Pons (tissue), 1 donor: Measurements from ENCODE around the gene MAP3K10.

Experiments
- DNase-seq: peaks from one replicate; pipeline ENCODE4 v3.0.0-alpha.2; 2016; ENCODE audit warnings: low spot score

Gene MAP3K10

GRCh38 chr19:40233811-40234389 is 42.7 kb downstream of the MAP3K10 start:
- DNase-seq = no peak

DNA sequence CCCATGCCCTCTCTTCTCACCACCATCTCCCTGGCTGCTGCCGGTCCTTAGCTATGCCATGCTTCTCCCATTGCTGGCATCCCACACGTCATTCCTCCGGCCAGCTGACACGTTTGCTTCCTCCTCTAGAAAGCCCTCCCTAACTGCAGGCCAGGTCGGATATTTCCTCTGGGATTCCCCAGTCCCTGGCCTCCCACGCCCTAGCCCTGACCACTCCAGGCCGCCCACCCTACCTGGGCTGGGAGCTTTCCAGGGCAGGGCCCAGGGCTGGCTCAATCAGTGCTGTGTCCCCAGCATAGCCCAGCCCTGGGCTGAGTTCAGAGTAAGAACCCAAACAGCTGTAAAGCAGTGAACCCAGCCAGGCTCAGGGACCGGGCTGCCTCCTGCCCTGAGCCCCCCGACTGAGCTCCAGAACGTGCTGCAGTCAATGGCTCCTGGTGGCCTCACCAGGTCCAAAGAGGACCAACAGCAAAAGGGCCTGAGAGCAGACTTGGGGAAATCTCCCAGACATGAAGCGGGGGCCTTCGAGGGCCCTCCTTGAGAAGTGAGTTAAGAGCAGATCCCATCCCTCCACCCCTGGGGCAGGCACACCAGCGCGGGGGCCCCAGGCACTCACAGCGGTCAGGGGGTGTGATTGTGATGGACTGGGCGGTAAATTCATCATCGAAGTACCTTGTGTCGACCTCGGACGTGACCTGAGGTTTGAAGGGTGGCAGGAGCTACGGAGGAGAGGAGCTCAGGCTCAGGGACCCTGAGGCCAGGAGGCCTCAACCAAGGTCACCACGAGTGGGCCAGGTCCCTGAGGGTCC is 43.4 kb downstream of the MAP3K10 start:
- no peak for DNase-seq

DNA sequence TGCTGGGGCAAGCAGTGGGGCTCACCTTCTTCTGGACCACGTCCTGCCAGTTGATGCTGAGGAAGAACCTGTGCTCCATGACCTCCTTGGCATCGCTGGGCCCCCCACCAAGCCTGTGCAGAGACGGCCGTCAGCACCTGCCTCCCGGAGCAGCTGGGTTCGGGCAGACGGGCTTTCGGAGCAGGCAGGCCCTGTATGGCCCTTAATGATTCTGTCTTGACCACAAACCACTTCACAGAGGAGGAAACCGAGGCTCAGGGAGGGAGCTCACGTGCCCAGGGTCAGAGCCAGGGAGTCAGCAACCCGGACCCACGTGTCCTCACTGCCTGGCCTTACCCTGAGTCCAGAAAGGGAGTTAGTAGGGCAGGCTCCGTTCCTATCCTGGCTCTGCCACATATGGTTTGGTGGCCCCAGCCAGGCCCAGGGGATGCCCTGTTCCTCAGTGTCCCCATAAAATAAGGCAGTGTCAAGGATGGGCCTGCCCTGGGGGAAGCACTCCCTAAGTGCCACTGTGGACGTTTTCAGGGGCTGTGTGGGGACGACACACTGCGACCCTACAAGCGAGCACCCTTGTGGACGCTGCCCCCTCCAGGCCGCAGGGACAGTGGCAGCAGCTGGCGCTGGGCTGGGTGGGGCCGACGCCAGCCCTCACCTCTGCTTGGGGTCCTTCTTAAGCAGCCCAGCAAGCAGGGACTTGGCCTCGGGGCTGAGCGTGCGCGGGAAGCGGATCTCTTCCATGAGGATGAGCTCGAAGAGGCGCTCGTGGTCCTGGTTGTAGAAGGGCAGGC is 44.2 kb downstream of the MAP3K10 start:
- DNase-seq = no peak

- DNase-seq = no peak
Observed at GRCh38 chr19:40236026-40236355, 44.8 kb downstream of the MAP3K10 start.

DNA sequence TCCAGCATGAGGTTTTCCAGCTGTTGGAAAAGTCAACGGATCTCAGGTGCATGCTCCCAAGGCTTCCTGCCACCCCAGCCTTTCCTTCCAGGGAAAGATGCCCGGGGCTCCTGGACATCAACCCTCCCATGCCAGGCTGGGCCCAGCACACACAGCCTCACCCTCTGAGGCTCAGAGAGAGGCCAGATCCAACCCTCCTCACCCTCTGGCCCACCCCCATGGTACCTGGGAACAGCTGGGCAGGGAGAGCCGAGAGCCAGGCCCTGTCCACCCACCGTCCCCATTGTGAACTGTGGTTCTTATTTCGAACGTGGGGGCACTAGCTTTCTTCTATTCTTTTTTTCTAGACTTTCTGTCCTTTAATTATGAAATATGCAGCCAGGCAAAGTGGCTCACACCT is 45.1 kb downstream of the MAP3K10 start:
- DNase-seq = no peak

DNA sequence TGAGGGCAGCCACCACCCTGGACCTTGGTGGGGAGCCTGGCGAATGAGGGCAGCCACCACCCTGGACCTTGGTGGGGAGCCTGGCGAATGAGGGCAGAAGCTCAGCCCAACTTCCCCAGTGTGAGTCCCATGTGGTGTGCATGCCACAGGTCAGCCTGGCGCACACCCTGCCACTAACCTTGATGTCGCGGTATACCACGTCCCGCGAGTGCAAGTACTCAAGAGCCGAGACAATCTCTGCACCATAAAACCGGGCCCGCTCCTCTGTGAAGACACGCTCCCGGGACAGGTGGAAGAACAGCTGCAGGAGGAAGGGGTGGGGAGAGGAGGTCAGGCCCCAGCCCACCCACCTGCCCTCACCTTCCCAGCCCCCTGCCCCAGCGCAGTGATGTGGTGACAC is 46.6 kb downstream of the MAP3K10 start:
- no peak for DNase-seq

- DNase-seq = no peak
Observed at GRCh38 chr19:40238775-40239174, 47.5 kb downstream of the MAP3K10 start.

DNA sequence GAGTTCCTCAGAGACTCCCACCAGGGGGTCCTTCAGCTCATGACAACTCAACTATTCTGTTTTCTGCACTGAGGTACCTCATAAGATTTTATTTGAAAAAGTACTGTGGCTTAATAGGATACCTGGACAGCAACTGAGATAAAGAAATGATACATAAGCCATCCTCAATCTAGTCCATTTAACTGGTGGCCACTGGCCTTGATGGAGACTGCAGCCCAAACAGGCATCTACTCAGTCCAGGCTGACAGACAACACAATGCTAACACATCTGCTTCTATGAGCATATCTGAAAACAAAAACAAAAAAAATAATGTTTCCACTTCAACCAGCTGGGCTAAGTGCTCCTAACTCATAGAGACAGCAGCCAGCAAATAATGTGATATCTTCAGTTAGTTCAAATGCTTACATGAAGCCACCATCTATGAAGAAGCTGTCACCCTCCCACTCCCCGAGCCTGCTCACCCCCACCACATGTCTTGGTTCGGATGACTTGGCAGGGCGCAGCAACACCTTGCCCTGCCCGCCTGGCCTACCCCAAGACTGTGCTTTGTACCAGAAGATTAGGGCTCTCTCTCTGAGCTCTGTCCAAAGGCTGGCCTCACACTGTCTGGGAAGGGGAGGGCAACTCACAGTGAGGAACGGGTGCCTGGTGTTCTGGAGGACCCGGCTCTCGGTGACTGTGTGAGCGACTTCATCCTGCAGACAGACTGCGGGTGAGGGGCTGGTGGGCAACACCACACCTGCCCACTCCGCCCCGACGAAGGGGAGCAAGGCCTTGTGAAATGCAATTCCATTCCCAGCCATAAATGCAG is 48.4 kb downstream of the MAP3K10 start:
- DNase-seq = no peak

DNA sequence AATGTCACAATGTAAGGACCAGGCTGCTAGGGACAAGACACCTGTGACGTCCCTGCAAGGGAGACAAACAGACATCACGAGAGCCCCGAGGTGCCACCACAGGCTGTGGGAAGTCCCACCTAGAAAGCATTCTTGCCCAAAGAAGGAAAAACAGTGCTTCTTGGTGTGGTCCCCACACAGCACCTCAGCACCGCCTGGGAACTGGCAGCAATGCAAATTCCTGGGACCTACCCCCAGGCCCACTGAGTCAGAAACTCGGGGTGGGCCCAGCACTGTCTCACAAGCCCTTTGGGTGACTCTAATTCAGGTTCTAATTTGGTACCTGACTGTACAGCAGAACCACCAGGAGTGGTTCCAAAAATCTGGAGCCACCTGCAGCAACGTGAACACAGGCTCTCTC is 49.1 kb downstream of the MAP3K10 start:
- DNase-seq = no peak

DNA sequence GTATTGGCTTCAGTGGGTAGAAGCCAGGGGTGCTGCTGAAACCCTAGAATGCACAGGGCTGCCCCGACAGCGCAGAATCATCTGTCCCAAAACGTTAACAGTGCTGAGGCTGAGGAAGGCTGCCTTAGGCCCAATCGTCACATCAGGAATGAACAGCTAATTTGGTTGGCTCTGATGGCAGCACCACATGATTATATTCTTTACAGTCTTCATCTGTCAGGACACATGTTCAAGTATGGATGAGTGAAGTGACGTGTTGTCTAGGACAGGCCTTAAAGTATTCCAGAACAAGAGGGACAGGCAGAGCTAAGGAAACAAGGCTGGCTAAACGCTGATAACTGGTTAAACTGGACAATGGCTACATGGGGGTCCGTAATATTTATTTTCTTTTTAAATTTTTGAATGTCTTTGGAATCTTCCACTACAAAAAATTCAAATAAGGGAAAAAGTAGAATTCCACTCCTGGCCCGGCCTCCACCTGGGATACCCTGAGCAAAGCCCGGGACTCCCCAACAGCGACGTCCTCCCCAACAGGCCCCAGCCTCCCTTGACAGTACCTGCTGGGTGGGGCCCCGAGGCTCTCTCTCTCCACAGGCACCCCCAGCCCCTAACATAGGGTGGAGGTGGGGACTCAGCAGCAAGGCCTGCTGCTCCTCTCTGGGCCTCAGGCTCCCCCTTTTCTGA is 50.0 kb downstream of the MAP3K10 start:
- no peak for DNase-seq

DNA sequence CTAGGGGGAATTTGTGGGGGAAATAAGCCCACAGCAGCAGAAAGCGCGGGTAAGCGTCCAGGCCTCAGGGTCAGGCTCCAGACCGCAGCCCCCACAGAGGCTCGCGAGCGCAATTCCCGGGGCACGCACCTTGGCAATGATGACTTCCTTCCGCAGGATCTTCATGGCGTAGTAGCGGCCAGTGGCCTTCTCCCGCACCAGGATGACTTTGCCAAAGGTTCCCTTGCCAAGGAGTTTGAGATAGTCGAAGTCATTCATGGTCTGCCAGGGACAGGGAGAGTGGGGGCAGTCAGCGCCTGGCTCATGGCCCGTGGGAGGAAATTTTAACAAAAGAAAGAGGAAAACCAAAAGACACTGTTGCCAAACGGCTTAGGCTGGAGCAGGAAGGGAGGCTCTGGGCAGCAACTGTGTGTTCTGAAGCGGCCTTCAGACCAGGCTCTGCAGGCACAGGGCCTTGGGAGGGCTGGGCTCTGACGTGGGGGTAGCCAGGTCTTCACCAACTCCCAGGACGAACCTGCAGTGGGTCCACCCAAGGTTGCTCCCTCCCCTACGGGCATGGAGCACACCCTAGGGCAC is 50.7 kb downstream of the MAP3K10 start:
- peak; percentile 95 for DNase-seq

- DNase-seq = no peak
Observed at GRCh38 chr19:40242480-40242879, 51.3 kb downstream of the MAP3K10 start.

DNA sequence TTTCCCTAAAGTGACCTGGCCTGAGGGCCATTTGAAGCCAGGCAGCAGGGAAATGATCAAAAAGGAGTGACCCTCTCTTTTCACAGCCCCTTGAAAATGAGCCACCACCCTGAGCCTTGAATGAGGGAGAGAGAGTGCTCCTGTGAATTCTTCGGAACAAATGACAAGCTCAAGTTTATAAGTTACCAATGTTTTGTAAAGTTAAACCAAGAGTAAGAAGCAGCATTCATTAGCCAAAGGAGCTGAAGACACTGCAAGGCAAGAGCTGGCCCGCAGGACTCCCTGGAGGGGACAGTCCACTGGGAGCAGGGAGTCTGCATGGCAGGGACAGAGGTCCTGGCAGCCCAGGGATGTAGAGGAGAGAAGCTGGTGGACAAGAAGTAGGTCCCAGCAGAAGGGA is 52.0 kb downstream of the MAP3K10 start:
- DNase-seq = no peak

DNA sequence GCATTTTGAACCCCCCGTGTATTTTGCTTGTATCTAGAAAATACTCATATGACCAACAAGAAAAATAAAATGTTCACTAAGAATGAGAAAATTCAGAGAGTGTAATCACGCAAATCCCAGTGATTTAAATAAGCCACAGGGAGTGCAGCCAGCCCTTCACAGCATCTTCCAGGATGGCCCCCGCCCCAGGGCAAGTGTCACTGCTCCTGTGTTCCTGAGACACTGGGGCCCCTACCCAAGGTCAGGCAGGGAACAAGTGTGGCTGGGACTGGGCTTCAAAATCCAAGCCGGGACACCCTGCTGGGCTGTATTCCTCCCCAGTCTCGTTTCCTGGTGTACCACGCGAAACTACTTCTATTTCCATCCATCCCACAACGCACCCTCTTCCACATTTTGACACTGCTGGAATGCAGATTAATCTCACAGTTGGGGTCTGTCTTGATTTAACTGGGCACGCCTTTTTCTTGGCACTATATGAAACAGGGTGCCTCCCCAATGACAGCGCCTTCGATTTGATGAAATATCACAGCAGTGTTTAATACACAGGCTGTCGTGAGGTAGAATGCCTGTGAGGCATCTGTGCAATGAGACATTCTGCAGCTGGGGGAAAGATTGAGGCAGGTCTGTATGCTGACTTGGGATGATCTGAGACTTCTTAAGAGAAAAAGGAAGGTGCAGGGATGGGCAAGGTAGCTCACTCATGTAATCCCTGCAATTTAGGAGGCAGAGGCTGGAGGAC is 53.5 kb downstream of the MAP3K10 start:
- no peak for DNase-seq

- no peak for DNase-seq
Observed at GRCh38 chr19:40245506-40246128, 54.4 kb downstream of the MAP3K10 start.

DNA sequence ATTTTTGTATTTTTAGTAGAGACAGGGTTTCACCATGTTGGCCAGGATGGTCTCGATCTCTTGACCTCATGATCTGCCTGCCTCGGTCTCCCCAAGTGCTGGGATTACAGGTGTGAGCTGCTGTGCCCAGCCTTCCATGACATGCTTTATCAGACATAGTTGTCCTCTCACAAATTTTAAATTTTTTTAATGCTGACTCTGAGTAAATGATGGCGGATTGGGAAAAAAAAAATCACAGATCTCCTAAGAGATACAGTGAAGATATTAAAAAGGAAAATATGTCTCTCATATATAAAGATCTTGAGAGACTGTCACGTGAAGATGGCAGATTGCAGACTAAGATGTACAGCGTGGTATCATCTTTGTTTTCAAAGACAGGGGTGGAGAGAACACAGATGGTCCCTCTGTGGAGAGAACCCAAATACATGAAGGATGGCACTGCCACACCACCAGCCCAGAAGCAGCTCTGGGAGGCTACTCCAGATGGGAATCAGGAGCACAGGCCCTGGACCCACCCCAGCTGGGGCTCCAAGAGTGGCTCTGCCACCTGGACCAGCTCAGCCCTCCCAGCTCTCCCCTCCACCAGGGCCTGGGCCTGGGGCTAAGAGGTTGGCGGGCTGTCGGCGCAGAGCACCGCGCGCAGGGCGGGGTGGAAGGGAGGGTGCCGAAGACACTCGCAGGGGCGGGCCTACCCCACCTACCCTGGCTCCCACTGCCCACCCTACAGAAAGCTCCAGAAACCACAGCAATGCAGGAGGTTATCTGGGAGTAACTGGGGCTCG is 55.3 kb downstream of the MAP3K10 start:
- no peak for DNase-seq

DNA sequence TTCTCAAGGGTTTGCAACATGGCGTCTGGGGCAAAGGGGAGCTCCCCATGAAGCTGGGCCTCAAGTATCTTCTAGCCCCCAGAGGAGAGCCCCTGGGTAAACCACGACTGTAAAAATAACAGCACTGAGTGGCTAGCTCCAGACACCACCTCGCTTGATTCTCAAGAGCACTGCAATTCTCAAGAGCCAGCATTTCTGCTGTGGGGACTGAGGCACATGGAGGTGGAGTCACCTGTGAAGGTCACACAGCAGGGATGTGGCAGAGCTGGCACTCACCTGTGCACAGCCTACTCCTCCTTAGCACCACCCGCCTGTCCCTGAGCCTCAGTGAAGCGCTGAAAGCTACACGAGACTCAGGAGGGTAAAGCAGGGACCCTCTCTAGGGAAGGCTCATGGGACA is 56.0 kb downstream of the MAP3K10 start:
- no peak for DNase-seq

GRCh38 chr19:40247735-40248262 is 56.6 kb downstream of the MAP3K10 start:
- DNase-seq = no peak

DNA sequence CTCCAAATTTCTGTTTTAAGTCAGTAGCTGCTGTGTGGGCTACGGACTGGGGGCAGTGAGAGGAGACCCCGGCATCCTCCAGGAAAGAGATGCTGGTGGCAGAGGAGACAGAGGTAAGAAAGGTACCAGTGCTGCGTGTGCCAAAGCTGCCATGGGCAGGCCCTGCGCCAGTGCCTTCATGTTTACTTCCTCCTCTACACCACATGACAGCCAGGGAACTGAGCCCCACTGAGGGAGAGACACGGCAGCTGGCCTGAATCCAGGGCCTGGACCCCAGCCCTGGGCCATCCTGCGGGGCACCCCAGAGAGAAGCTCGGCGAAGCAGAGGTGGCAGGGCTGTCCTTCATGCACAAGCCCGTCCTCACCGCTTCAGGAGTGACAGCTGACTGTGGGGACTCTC is 58.0 kb downstream of the MAP3K10 start:
- no peak for DNase-seq
